IMR-90 (cell line): ENCODE data around the gene MLXIPL.

ENCODE experiments used
- BHLHE40 ChIP-seq: fragments of 150-350 bp; IDR thresholded peaks from 2 replicates; pipeline ENCODE4 v1.6.1; 2016; ENCODE audit warnings: mild to moderate bottlenecking, low read depth, low read length
- CEBPB ChIP-seq: IDR thresholded peaks from 2 replicates; pipeline ENCODE4 v1.6.1; 2012; ENCODE audit warnings: low read depth, low read length, improper control_type of control experiment
- CHD1 ChIP-seq: IDR thresholded peaks from 2 replicates; pipeline ENCODE4 v1.6.1; 2012; ENCODE audit warnings: low read depth, low read length, improper control_type of control experiment
- CTCF ChIP-seq: conservative IDR thresholded peaks from 2 replicates; pipeline ENCODE4 v1.5.1; 2012; ENCODE audit warnings: mild to moderate bottlenecking, low read depth, low read length, improper control_type of control experiment
- ELK1 ChIP-seq: fragments of 150-350 bp; IDR thresholded peaks from 2 replicates; pipeline ENCODE4 v1.6.1; 2016; ENCODE audit warnings: low read depth, mild to moderate bottlenecking, low read length, moderate library complexity, borderline replicate concordance
- FOS ChIP-seq: fragments of 150-350 bp; IDR thresholded peaks from 2 replicates; pipeline ENCODE4 v1.6.1; 2016; ENCODE audit warnings: low read depth, low read length
- MAFK ChIP-seq: IDR thresholded peaks from 2 replicates; pipeline ENCODE4 v1.6.1; 2012; ENCODE audit warnings: low read depth, low read length, improper control_type of control experiment
- MAZ ChIP-seq: IDR thresholded peaks from 2 replicates; pipeline ENCODE4 v1.6.1; 2012; ENCODE audit warnings: low read depth, mild to moderate bottlenecking, low read length, improper control_type of control experiment, moderate library complexity, borderline replicate concordance
- MXI1 ChIP-seq: IDR thresholded peaks from 2 replicates; pipeline ENCODE4 v1.6.1; 2012; ENCODE audit warnings: low read depth, mild to moderate bottlenecking, low read length, moderate library complexity, borderline replicate concordance
- POLR2A ChIP-seq: IDR thresholded peaks from 2 replicates; pipeline ENCODE4 v1.6.1; 2012; ENCODE audit warnings: mild to moderate bottlenecking, low read depth, low read length
- RAD21 ChIP-seq: IDR thresholded peaks from 2 replicates; pipeline ENCODE4 v1.6.1; 2012; ENCODE audit warnings: low read length, improper control_type of control experiment
- RFX5 ChIP-seq: IDR thresholded peaks from 2 replicates; pipeline ENCODE4 v1.8.0; 2012; ENCODE audit warnings: low read depth, mild to moderate bottlenecking, low read length, moderate library complexity
- SMC3 ChIP-seq: fragments of 150-350 bp; IDR thresholded peaks from 2 replicates; pipeline ENCODE4 v1.6.1; 2016; ENCODE audit warnings: low read depth, mild to moderate bottlenecking, antibody characterized with exemption, low read length, moderate library complexity
- USF2 ChIP-seq: fragments of 150-350 bp; IDR thresholded peaks from 2 replicates; pipeline ENCODE4 v1.6.1; 2017; ENCODE audit warnings: mild to moderate bottlenecking, antibody characterized with exemption, low read length, low read depth

GRCh38 chr7:73556208-73557107, 67.9 kb downstream of the MLXIPL start:
- TF ChIP-seq CTCF (no peak), MAZ (no peak), ELK1 (no peak), MXI1 (no peak), POLR2A (no peak; the same call in 1 of the 2 replicates), FOS (no peak), MAFK (no peak), RAD21 (no peak), SMC3 (no peak), CHD1 (no peak), CEBPB (no peak), BHLHE40 (no peak), USF2 (no peak), RFX5 (no peak)
